ENCODE results near the gene ZC3HAV1. TPM values are rescaled to one million over a fixed set of nuclear protein-coding genes. Genes with fewer than 3 reads are reported as not detected.
"Not testable (repeated sequence)": the region's sequence is repeated elsewhere in the genome, so short reads cannot be mapped to it uniquely, and the experiment has no call there.

ZC3HAV1 gene
- total RNA-seq, 1 donor from 2014 or later: 13.5 TPM

GRCh38 chr7:139060695-139061237 lies 48.8 kb downstream of the ZC3HAV1 start:
- Mint-ChIP-seq H3K4me1 (ENCODE audit: low read depth, unreplicated experiment) (peaks cover 2% of the 10 kb centered on the region), H3K4me3 (ENCODE audit: unreplicated experiment) (no peak overlapping the region), H3K9me3 (ENCODE audit: unreplicated experiment) (peaks cover 2% of the 10 kb centered on the region), H3K27me3 (ENCODE audit: unreplicated experiment) (no peaks in the 10 kb centered on the region), H3K27ac (ENCODE audit: unreplicated experiment) (peak overlapping the region; percentile 6), H3K36me3 (ENCODE audit: unreplicated experiment) (no peaks in the 10 kb centered on the region)
- no peak for DNase-seq
- no peak for TF ChIP-seq CTCF (IDR thresholded peaks at IDR 0.05; ENCODE audit: partially characterized antibody, unreplicated experiment)

- DNase-seq: no peak
- Mint-ChIP-seq H3K4me3 (ENCODE audit: unreplicated experiment) (no peak overlapping the region), H3K27ac (ENCODE audit: unreplicated experiment) (no peak overlapping the region), H3K27me3 (ENCODE audit: unreplicated experiment) (no peaks in the 10 kb centered on the region), H3K36me3 (ENCODE audit: unreplicated experiment) (no peaks in the 10 kb centered on the region), H3K9me3 (ENCODE audit: unreplicated experiment) (peaks cover 2% of the 10 kb centered on the region), H3K4me1 (ENCODE audit: low read depth, unreplicated experiment) (peaks cover 2% of the 10 kb centered on the region)
- no peak for TF ChIP-seq CTCF (IDR thresholded peaks at IDR 0.05; ENCODE audit: partially characterized antibody, unreplicated experiment)
Measured at GRCh38 chr7:139059905-139060304, 49.6 kb downstream of the ZC3HAV1 start.

- DNase-seq: no peak
- no peak overlapping the region for H3K4me3 Mint-ChIP-seq (ENCODE audit: unreplicated experiment)
- no peaks in the 10 kb centered on the region for H3K27me3 Mint-ChIP-seq (ENCODE audit: unreplicated experiment)
- peaks cover 2% of the 10 kb centered on the region for H3K9me3 Mint-ChIP-seq (ENCODE audit: unreplicated experiment)
- peaks cover 4% of the 10 kb centered on the region for H3K4me1 Mint-ChIP-seq (ENCODE audit: low read depth, unreplicated experiment)
- no peak for TF ChIP-seq CTCF (IDR thresholded peaks at IDR 0.05; ENCODE audit: partially characterized antibody, unreplicated experiment)
- H3K36me3 Mint-ChIP-seq (ENCODE audit: unreplicated experiment): no peaks in the 10 kb centered on the region
- no peak overlapping the region for H3K27ac Mint-ChIP-seq (ENCODE audit: unreplicated experiment)
Measured at GRCh38 chr7:139058943-139059342, 50.6 kb downstream of the ZC3HAV1 start.

- Mint-ChIP-seq H3K27ac (ENCODE audit: unreplicated experiment) (no peak overlapping the region), H3K9me3 (ENCODE audit: unreplicated experiment) (no peaks in the 10 kb centered on the region), H3K27me3 (ENCODE audit: unreplicated experiment) (no peaks in the 10 kb centered on the region), H3K4me1 (ENCODE audit: low read depth, unreplicated experiment) (peaks cover 4% of the 10 kb centered on the region), H3K4me3 (ENCODE audit: unreplicated experiment) (no peak overlapping the region), H3K36me3 (ENCODE audit: unreplicated experiment) (no peaks in the 10 kb centered on the region)
- DNase-seq: no peak
- TF ChIP-seq CTCF (IDR thresholded peaks at IDR 0.05; ENCODE audit: partially characterized antibody, unreplicated experiment): no peak
Measured at GRCh38 chr7:139055674-139056073, 53.8 kb downstream of the ZC3HAV1 start.

- H3K27me3 Mint-ChIP-seq (ENCODE audit: unreplicated experiment); H3K4me1 Mint-ChIP-seq (ENCODE audit: low read depth, unreplicated experiment); H3K9me3 Mint-ChIP-seq (ENCODE audit: unreplicated experiment); H3K27ac Mint-ChIP-seq (ENCODE audit: unreplicated experiment); H3K36me3 Mint-ChIP-seq (ENCODE audit: unreplicated experiment); H3K4me3 Mint-ChIP-seq (ENCODE audit: unreplicated experiment); DNase-seq: not testable (repeated sequence)
Measured at GRCh38 chr7:139054656-139055055, 54.9 kb downstream of the ZC3HAV1 start.
